RWPE2 (cell line): ENCODE results near the gene ENSA.

ENCODE experiments used
- ATAC-seq: fragments of 200-7000 bp; cut with Tn5 transposase; 3 replicates; pipeline ENCODE4 v1.9.1; 2021; ENCODE audit warnings: low read depth
- DNase-seq: peaks from one replicate; pipeline ENCODE4 v3.0.0-alpha.2; 2020; ENCODE audit warnings: low spot score
- H3K27ac ChIP-seq: fragments of 450-650 bp; 2 replicates; pipeline ENCODE4 v1.5.1; 2017; ENCODE audit warnings: mild to moderate bottlenecking; ENCODE audit not compliant: poor library complexity, severe bottlenecking
- H3K27me3 ChIP-seq: fragments of 250-450 bp; sonication (Bioruptor Pico); 2 replicates; pipeline ENCODE4 v1.5.1; 2021; ENCODE audit warnings: mild to moderate bottlenecking, moderate library complexity; ENCODE audit not compliant: insufficient read depth, poor library complexity, severe bottlenecking
- H3K36me3 ChIP-seq: fragments of 250-450 bp; sonication (Bioruptor Pico); 2 replicates; pipeline ENCODE4 v1.5.1; 2020; ENCODE audit warnings: low read depth, mild to moderate bottlenecking, moderate library complexity
- H3K4me1 ChIP-seq: fragments of 250-450 bp; sonication (Bioruptor Pico); 2 replicates; pipeline ENCODE4 v1.5.1; 2021; ENCODE audit warnings: mild to moderate bottlenecking, moderate library complexity; ENCODE audit not compliant: insufficient read depth, poor library complexity, severe bottlenecking
- H3K4me3 ChIP-seq: fragments of 250-450 bp; sonication (Bioruptor Pico); 2 replicates; pipeline ENCODE4 v1.5.1; 2021; ENCODE audit warnings: mild to moderate bottlenecking, moderate library complexity; ENCODE audit not compliant: severe bottlenecking
- H3K9me3 ChIP-seq: fragments of 250-450 bp; sonication (Bioruptor Pico); 2 replicates; pipeline ENCODE4 v1.5.1; 2021; ENCODE audit warnings: mild to moderate bottlenecking, moderate library complexity; ENCODE audit not compliant: severe bottlenecking
- CTCF ChIP-seq: fragments of 450-650 bp; IDR thresholded peaks from one replicate; pipeline ENCODE4 v1.5.1; 2017; ENCODE audit warnings: mild to moderate bottlenecking, moderate library complexity; ENCODE audit not compliant: poor library complexity, severe bottlenecking

ENSA gene

GRCh38 chr1:150629115-150629928, at the start of gene ENSA:
Gene ENSA, minus strand, starts transcription at chr1:150629612. Its CDS starts 142 bp downstream, at chr1:150629470.
- DNase-seq (peak; percentile 99), ATAC-seq (peak; percentile 90)
- no peak for TF ChIP-seq CTCF
- Histone ChIP-seq H3K4me3 (peak within 1 kb of the TSS; percentile 58), H3K4me1 (peaks cover 27% of the 10 kb centered on the region), H3K36me3 (peaks cover 39% of the 10 kb centered on the region), H3K27ac (peak within 1 kb of the TSS; percentile 68), H3K9me3 (no peaks in the 10 kb centered on the region), H3K27me3 (no peaks in the 10 kb centered on the region)

- no peaks in the 10 kb centered on the region for H3K27me3 ChIP-seq
- peaks cover 43% of the 10 kb centered on the region for H3K36me3 ChIP-seq
- no peak overlapping the region for H3K4me3 ChIP-seq
- no peak for ATAC-seq
- no peaks in the 10 kb centered on the region for H3K9me3 ChIP-seq
- no peak for DNase-seq
- H3K27ac ChIP-seq = no peak overlapping the region
- no peak for TF ChIP-seq CTCF
- no peaks in the 10 kb centered on the region for H3K4me1 ChIP-seq
These were observed 49.6 kb upstream of the ENSA start for GRCh38 chr1:150678988-150679387.

GRCh38 chr1:150674881-150675280, 45.5 kb upstream of the ENSA start:
- no peaks in the 10 kb centered on the region for H3K4me1 ChIP-seq
- no peak overlapping the region for H3K4me3 ChIP-seq
- H3K36me3 ChIP-seq = peaks cover 23% of the 10 kb centered on the region
- DNase-seq (no peak), ATAC-seq (no peak)
- no peak for TF ChIP-seq CTCF
- H3K27ac ChIP-seq = no peak overlapping the region
- no peaks in the 10 kb centered on the region for H3K27me3 ChIP-seq
- H3K9me3 ChIP-seq = no peaks in the 10 kb centered on the region

GRCh38 chr1:150663321-150663720, 33.9 kb upstream of the ENSA start:
- TF ChIP-seq CTCF = no peak
- peaks cover 49% of the 10 kb centered on the region for H3K36me3 ChIP-seq
- no peak for DNase-seq

GRCh38 chr1:150662811-150663210, 33.4 kb upstream of the ENSA start:
- H3K27me3 ChIP-seq = no peaks in the 10 kb centered on the region

More at GRCh38 chr1:150663321-150663720, 33.9 kb upstream of the ENSA start:
- Histone ChIP-seq H3K9me3 (no peaks in the 10 kb centered on the region), H3K4me1 (peaks cover 19% of the 10 kb centered on the region), H3K4me3 (no peak overlapping the region), H3K27me3 (no peaks in the 10 kb centered on the region), H3K27ac (no peak overlapping the region)
- no peak for ATAC-seq

More at GRCh38 chr1:150662811-150663210, 33.4 kb upstream of the ENSA start:
- ATAC-seq (no peak), DNase-seq (no peak)
- Histone ChIP-seq H3K4me1 (peaks cover 19% of the 10 kb centered on the region), H3K4me3 (no peak overlapping the region), H3K9me3 (no peaks in the 10 kb centered on the region), H3K27ac (no peak overlapping the region), H3K36me3 (peaks cover 49% of the 10 kb centered on the region)
- TF ChIP-seq CTCF = no peak
